GM19238 (cell line): ENCODE data around the gene FCHSD1.

ENCODE experiments used
- DNase-seq: peaks from one replicate; pipeline ENCODE4 v3.0.0; 2011; ENCODE audit warnings: low spot score; ENCODE audit not compliant: insufficient read length

Gene FCHSD1

GRCh38 chr5:141641634-141642267, 9.5 kb downstream of the FCHSD1 start:
- peak; percentile 31 for DNase-seq

- no peak for DNase-seq
These were observed 10.5 kb downstream of the FCHSD1 start for GRCh38 chr5:141640698-141641097.

- no peak for DNase-seq
These were observed 11.2 kb downstream of the FCHSD1 start for GRCh38 chr5:141640051-141640415.

- DNase-seq = no peak
These were observed 11.7 kb downstream of the FCHSD1 start for GRCh38 chr5:141639357-141640050.

- no peak for DNase-seq
These were observed 12.4 kb downstream of the FCHSD1 start for GRCh38 chr5:141638771-141639170.

GRCh38 chr5:141637767-141638419, 13.3 kb downstream of the FCHSD1 start:
- peak; percentile 41 for DNase-seq

DNA sequence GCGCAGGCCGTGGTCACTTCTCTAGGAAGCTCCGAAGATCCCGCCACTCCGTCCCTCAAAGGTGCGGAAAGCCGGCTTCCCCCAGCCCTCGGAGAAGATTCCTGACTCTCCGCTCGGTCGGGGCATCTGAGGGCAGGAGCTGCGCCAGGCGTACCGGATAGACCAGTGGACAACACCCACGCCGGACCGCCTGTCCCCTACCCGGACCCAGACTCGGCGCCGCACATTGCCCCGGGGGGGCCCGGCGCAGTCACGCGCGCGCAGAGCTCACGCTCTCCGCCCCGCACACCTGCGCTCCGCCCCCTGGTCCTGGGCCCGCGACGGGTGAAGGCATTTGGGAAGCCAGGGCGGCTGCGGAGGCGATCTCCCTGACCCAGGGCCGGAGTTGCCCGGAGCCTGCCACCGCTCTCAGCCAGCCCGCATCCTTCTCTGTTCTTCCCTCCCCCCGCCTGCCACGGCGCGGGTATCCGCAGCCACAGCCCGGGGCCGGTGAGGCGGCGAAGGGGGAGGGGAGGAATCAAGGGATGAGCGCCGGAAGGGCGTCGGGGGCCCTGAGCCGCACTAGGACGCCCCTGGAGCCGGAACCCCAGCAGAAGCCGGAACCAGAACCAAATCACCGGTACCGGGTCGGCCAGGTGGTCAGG, 14.0 kb downstream of the FCHSD1 start:
- DNase-seq = peak; percentile 35

GRCh38 chr5:141636413-141637122, 14.7 kb downstream of the FCHSD1 start, which contains the start of the genes HDAC3 and RELL2:
TSS of gene HDAC3 (minus strand) at chr5:141636849. CDS start at chr5:141636790, 59 bp downstream.
TSS of gene RELL2 (plus strand) at chr5:141636997. CDS start at chr5:141638226, 1,229 bp downstream.
- DNase-seq = peak; percentile 91

DNA sequence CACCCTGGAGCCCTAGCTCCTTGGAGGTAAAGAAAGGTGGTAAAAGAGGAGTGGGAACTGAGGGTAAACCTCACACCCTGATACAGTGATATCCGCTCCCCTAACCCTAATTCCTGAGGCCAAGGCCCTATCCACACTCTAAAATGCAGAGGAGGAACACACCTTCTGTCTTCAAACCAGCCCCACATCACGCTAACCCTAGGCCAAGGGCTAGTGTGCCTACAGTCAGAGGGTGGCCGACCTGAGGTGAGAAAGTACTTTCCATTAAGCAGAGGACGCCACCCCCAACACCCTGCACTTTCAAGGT, 15.2 kb downstream of the FCHSD1 start:
- DNase-seq = no peak

DNA sequence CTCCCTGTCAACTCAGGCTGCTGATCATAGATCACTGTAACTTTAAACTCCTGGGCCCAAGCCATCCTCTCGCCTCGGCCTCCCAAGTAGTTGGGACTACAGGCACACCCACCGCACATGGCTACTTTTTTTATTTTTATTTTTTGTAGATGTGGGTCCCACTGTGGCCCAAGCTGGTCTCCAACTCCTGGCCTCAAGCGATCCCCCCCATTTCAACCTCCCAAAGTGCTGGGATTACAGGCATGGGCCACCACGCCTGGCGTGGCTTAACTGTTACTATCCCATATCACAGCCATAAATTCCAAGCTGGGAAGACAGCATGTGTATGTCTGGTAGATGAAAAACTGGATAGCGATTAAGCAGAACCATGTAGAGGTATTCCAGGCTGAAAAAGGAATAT, 15.6 kb downstream of the FCHSD1 start:
- DNase-seq = no peak

GRCh38 chr5:141634720-141635119, 16.5 kb downstream of the FCHSD1 start:
- DNase-seq = no peak

DNA sequence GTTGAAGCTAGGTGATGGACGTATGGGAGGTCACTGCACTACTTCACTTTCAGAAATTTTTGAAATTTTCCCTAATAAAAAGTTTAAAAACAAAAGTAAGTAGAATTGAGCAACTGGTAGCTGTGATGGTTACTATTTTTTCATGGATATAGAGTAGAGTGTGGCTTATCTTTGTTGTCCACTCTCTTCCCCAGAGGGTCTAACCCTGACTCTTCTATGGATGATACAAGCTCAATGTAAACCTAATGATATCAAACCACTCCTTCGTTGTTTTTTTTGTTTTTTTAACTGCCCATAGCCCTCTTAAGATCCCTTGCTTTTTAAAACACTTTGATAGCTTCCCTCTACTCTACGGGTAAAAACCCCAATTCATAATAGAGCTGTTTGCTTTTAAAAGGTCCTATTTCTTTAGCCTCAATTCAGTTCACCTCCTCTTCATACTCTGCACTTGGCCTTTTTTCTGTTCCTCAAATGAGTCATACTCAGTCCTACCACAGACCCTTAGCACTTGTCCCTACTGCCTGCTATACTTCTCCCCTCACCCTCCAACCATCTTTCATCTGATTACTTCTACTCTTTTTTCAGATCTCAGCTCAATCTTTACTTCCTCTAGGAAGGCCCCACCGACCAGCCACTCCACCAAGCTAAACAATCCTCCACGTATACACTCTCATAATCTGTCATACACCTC, 17.2 kb downstream of the FCHSD1 start:
- no peak for DNase-seq

GRCh38 chr5:141632650-141633049, 18.6 kb downstream of the FCHSD1 start:
- DNase-seq = no peak

- DNase-seq = no peak
These were observed 20.6 kb downstream of the FCHSD1 start for GRCh38 chr5:141630570-141631140.

DNA sequence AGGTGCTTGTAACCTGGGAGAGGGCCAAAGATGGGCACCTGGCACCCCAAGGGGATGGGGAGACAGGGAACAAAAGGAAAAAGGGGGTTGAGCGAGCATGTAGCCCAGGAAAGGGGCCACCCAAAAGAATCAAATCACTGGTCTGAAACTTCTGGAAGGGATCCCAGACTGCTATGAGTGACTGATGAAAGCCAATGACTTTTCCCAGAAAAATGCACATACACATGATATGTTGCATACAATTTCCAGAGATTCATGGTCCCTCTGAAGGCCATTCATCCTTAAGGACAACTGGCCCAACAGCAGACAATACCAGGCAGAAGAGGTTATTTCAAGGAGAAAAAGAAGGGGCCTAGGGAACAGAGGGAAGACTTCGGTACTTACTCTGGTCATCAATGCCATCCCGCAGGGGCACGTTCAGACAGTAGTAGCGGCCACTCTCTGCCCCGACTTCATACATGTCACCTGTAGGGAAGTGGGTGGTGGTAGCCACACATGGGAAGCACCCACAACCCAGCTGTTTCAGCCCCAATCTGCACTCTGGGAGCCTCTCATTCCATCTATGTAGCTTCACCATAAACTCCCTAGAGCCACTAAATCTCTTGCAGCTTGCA, 22.9 kb downstream of the FCHSD1 start:
- no peak for DNase-seq

GRCh38 chr5:141623611-141624010, 27.6 kb downstream of the FCHSD1 start:
- DNase-seq = no peak

DNA sequence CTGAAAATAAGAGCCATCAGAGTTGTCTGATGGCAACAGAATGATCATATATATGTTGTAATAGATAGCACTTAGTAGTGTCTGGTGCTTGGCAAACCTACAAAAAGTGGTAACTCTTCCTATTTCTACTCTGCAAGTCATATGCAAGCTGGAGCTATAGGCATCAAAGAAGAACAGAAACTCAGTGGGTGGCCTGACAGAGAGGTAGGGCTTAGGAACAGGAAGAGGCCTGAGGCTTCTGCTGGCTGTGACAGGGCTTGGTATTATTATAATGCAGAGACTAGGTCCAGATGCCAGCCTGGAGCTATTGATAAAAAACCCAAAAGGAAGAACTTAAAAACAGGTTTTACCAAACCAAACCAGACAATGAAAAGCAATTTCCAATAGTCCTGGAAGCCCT, 28.0 kb downstream of the FCHSD1 start:
- DNase-seq = peak; percentile 37

- peak; percentile 90 for DNase-seq
These were observed 32.2 kb downstream of the FCHSD1 start, which contains the start of gene DIAPH1 for GRCh38 chr5:141618804-141619554. TSS of gene DIAPH1 (minus strand) at chr5:141619000. CDS start at chr5:141618914, 86 bp downstream.
